ENCODE data around the gene MEGF10.
A peak's percentile ranks its signal among the peaks of the same experiment; 100 is the strongest.

The MEGF10 gene

DNA sequence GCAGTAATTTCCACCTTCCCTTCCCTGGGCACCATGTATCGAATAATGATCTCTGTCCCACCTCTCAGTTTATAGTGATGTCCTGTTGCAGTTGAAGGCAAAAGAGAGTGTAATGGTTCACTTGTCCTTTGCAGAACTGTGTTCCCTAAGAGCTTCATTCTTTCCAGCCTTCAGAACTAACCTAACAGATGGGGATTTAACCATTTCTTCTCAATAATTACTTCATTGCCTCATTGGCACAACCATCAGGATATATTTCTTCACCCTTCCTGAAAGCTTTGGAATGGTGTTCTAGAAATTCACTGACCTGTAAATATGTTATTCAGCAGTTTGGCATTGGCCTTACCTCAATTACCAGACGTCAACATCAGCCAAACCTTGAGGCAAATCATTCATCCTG, 142.9 kb downstream of the MEGF10 start:
- DNase-seq: peak in 1 of 56 donors; percentile 8

DNA sequence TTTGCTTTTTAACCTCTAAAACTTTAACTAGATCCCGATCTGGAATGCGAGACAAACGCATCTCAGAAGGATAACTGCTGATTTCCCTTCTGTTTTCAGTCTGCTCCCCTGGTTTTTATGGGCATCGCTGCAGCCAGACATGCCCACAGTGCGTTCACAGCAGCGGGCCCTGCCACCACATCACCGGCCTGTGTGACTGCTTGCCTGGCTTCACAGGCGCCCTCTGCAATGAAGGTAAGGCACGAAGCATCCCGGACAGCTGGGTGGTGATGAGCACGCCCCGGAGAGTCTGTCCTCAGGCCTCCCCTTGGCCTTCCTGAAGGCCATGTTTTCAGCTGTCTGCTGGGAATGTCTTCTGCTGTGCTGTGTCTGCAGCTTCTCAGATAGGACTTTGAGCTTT, 144.0 kb downstream of the MEGF10 start:
- no peak for DNase-seq

DNA sequence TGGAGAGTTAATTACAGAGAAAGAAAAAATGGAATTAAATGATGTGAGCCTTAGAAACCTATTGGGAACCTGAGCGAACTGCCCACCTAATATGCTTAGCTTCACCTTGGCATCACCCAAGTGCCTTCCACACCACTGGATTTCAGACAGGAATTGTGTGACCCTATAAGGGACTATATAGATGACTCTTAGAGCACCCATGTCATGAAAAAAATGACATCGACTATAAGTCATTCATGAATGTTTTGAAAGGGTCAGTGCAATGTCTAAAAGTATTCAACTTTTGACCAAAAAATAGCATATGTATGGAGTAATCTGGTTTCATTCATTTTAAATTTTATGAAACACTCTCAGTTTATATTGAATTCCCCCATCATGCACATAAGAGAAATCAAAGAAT, 145.2 kb downstream of the MEGF10 start:
- DNase-seq: no peak

GRCh38 chr5:127439644-127440043, 149.0 kb downstream of the MEGF10 start:
- DNase-seq: no peak

- no peak for DNase-seq
These were observed 150.2 kb downstream of the MEGF10 start for GRCh38 chr5:127440831-127441230.

DNA sequence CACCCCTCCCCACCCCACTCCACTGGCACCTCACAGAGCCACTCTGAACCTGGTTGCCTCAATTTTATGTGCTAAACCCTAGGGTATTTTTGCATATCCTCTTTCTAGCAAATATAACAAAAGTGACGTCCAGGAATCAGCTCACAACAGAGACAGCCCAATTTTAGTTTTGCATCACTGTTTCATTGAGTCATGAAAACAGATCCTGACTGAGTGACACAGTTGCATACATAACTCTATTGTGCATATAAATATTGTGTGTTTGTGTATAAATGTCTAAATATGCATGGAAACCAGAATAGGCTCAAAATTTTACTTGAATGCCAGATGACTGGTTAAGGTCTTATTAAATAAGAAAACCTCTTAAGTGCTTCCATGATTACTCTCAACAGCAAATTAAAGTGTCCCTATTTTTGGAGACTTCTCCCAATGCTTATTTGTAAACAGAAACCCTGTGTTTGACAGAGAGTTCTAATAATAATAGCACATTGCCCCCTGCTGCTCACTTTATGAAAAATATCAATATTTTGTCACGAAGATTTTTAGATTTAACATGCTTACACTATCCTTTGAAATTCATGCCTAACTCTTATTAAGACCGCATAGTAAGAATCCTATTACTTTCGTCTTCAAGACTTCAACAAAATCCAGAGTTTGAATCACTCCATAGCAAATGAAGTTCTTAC, 151.3 kb downstream of the MEGF10 start:
- peak in 1 of 56 donors; percentile 41 for DNase-seq

GRCh38 chr5:127444171-127444570, 153.6 kb downstream of the MEGF10 start:
- no peak for DNase-seq

GRCh38 chr5:127445328-127445727, 154.7 kb downstream of the MEGF10 start:
- no peak for DNase-seq

DNA sequence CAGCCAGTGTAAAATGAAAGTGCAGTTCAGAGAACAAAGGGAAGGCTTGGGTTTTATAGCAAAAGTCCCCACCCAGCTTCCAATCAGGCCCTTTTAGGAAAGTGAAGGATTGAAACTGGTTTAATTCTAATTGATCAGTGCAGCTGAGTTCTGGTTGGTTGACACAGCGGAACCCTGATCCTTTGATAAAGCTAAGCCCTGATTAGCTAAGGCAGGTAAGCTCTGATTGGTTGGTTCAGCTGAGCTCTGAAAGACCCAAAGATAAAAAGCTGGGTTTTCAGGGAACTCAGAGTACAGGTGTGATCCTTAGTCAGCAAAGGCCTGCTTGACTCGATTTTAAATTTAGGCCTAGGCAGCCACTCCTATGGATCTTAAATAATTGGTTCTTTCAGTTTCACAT, 156.0 kb downstream of the MEGF10 start:
- no peak for DNase-seq

- no peak for DNase-seq
These were observed 157.2 kb downstream of the MEGF10 start for GRCh38 chr5:127447827-127448226.

GRCh38 chr5:127450046-127450445, 159.4 kb downstream of the MEGF10 start:
- DNase-seq: no peak

GRCh38 chr5:127451096-127451495, 160.5 kb downstream of the MEGF10 start:
- no peak for DNase-seq

DNA sequence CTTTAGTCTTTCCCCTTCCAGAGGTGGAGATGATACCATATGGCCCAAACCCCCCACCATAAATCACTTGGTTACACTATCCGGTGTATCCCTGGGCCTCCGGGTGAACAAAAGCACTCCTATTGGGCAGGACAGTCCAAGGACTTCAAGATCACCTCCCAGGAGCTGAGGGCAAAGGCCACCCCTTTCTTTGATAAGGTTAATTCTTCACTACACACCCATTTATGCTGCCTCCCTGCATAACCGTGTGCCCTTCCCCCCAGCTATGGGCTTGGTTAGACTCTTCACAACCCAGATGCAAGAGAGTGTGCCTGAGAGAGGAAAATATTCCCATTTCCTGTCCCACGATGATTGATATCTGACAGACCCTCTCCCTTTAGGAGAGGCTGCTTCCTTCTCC, 162.0 kb downstream of the MEGF10 start:
- no peak for DNase-seq

DNA sequence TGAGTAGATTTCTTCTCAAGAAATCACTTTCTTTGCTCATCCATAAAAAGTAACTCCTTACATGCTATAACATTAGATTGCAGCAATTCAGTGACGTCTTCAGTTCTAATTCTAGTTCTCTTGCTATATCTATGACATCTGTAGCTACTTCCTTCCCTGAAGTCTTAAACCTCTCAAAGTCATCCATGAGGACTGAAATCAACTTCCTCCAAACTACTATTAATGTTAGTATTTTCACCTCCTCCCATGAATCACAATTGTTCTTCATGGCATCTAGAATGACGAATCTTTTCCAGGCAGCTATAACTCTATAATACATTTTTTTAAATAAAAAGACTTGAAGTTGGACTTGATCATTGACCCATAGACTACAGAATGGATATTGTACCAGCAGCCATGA, 180.6 kb downstream of the MEGF10 start:
- DNase-seq: no peak

- no peak for DNase-seq
These were observed 182.1 kb downstream of the MEGF10 start for GRCh38 chr5:127472700-127473099.

GRCh38 chr5:127486471-127486870, 195.9 kb downstream of the MEGF10 start:
- peak in 19 of 56 donors; percentile 1 to 26 (median 4) for DNase-seq

DNA sequence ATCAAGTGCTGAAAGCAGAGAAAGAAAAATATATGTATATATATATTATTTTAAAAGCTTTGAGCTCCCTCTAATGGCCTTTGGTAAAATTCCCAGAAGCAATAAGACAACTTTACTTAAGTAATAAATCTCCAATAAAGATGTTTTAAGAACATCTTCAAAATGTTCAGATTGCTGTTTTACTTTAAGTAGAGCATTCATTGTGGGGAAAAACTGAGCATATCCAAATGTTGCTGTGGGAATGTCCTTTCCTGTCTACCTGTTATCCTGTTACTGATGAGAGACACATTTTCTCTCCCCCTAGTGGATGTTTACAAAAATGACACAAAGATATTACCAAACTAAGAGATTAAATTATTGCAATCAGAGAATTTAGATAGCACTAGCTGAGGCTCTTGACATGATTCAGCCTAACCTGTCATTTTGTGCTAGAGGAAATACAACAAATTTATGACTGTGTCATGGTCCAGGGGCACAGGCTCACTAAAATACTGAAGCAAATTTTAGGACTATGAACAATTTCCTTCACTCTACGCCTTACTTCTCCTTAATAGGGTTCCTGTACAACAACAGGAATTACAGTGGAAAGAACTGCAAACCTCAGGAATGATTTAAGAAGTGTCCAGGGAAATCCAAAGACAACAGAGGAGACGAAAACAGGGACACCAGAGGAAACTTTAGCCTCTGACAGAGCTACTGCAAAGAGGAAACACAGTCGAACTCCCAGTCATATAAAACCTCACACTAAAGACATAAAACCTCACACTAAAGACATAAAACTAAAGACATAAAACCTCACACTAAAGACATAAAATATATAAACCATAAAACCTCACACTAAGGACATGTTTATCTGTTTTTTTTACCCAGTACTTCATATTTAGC, 202.5 kb downstream of the MEGF10 start:
- DNase-seq: peak in 1 of 56 donors; percentile 10

GRCh38 chr5:127498548-127498947, 208.0 kb downstream of the MEGF10 start:
- DNase-seq: no peak

DNA sequence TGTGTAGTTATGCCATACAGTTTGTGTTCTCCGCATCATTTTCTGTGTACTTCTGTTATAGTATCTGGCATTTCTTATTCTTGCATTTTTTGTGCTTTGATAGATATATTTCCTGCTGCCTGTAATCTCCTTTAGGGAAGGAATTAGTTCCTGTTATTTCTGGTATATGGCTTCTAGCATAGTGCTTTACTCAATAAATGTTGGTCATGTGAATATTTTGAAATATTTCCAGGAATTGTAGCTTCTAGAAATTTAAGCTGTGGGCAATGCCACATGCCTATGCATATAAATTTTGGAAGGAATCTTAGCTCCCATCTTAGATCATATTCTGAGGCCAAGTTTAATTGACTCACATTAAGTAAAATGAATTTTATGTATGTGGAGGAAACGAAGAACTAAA, 215.3 kb downstream of the MEGF10 start:
- no peak for DNase-seq

DNA sequence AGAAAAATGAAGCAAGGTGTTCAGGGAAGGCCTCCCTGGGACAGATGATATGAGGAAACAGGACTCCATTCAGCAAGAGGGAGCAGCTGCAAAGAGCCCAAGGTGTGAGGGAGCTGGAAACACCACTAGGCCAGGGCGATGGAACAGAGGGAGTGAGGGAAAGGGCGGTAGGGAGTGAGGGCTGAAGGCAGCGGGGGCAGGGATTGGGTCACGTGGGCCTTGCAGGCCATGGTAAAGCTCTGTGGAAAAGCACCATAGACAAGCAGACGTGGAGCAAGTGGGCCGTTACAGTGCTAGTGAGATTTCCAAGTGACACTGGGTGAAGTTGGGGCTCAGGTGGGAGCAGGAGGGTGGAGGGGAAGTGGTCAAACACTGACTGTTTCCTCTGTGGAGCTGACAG, 216.0 kb downstream of the MEGF10 start:
- no peak for DNase-seq

- DNase-seq: no peak
These were observed 218.2 kb downstream of the MEGF10 start for GRCh38 chr5:127508644-127509373.
